ENCODE data around the gene MPZL1. TPM values are rescaled to one million over a fixed set of nuclear protein-coding genes. Genes with fewer than 3 reads are reported as not detected.
"Not testable (repeated sequence)": the region's sequence is repeated elsewhere in the genome, so short reads cannot be mapped to it uniquely, and the experiment has no call there.

Gene MPZL1
- total RNA-seq, 2 experiments from 2014 or later, result 22.3 to 23.0 TPM

- Mint-ChIP-seq H3K36me3 (ENCODE audit: low read depth) (peaks cover 12% of the 10 kb centered on the region), H3K4me1 (peaks cover 50% of the 10 kb centered on the region), H3K27ac (peak overlapping the region; percentile 32), H3K4me3 (peak overlapping the region; percentile 2)
- CTCF ChIA-PET; ATAC-seq; H3K9me3 Mint-ChIP-seq (ENCODE audit: low read depth); POLR2A ChIA-PET; H3K27me3 Mint-ChIP-seq; DNase-seq: not testable (repeated sequence)
- intact Hi-C loops (cut with DNase I, micrococcal nuclease), result loop anchor here (5.0 to 10.0 kb wide), 3 partner anchors 217 to 365 kb away; partner anchors contain the start of genes DCAF6 (in 1 of the 2) and MPC2 (in 1 of the 2)
Measured at GRCh38 chr1:167719715-167720421, 1.9 kb upstream of the MPZL1 start.

GRCh38 chr1:167720965-167721616 is 691 bp upstream of the MPZL1 start:
- Mint-ChIP-seq H3K27ac (peak overlapping the region; percentile 56), H3K27me3 (no peaks in the 10 kb centered on the region), H3K36me3 (ENCODE audit: low read depth) (peaks cover 9% of the 10 kb centered on the region), H3K4me3 (peak overlapping the region; percentile 83), H3K9me3 (ENCODE audit: low read depth) (no peaks in the 10 kb centered on the region), H3K4me1 (peaks cover 51% of the 10 kb centered on the region)
- DNase-seq (no peak), ATAC-seq (no peak)
- ChIA-PET CTCF (interaction anchor here (0.6 to 1.0 kb wide), 2 partner anchors 14 to 84 kb away, joined by 3 read pairs; no protein-coding TSS in a partner anchor), POLR2A (no interaction called here)
- intact Hi-C loops (cut with DNase I, micrococcal nuclease), result loop anchor here in 1 of 2 experiments (1.0 kb wide), 1 partner anchor 82 kb away; no protein-coding TSS in a partner anchor

- POLR2A ChIA-PET, result no interaction called here
- Mint-ChIP-seq H3K9me3 (ENCODE audit: low read depth) (no peaks in the 10 kb centered on the region), H3K27ac (no peak overlapping the region), H3K4me3 (peak overlapping the region; percentile 83), H3K36me3 (ENCODE audit: low read depth) (peaks cover 9% of the 10 kb centered on the region), H3K4me1 (peaks cover 48% of the 10 kb centered on the region), H3K27me3 (no peaks in the 10 kb centered on the region)
- peak; percentile 56 for DNase-seq
- ATAC-seq, result peak; percentile 45
- CTCF ChIA-PET, result interaction anchor here (0.8 to 1.7 kb wide), 7 partner anchors 27 to 121 kb away, joined by 3 to 6 read pairs (median 3); no protein-coding TSS in a partner anchor
- intact Hi-C loops (cut with DNase I, micrococcal nuclease), result loop anchor here in 1 of 2 experiments (2.0 kb wide), 1 partner anchor 456 kb away; the partner anchor contains the start of gene TIPRL
Measured at GRCh38 chr1:167722152-167722869, 529 bp downstream of the MPZL1 start.

- CTCF ChIA-PET, result interaction anchor here (0.8 to 1.7 kb wide), 6 partner anchors 27 to 122 kb away, joined by 3 to 6 read pairs (median 3); no protein-coding TSS in a partner anchor
- Mint-ChIP-seq H3K4me1 (peaks cover 48% of the 10 kb centered on the region), H3K27ac (no peak overlapping the region), H3K9me3 (ENCODE audit: low read depth) (no peaks in the 10 kb centered on the region), H3K27me3 (no peaks in the 10 kb centered on the region), H3K36me3 (ENCODE audit: low read depth) (peaks cover 13% of the 10 kb centered on the region), H3K4me3 (peak overlapping the region; percentile 83)
- ATAC-seq (no peak), DNase-seq (no peak)
- POLR2A ChIA-PET, result no interaction called here
- intact Hi-C loops (cut with DNase I, micrococcal nuclease), result loop anchor here in 1 of 2 experiments (2.0 kb wide), 1 partner anchor 456 kb away; the partner anchor contains the start of gene TIPRL
Measured at GRCh38 chr1:167722870-167723251, 1.1 kb downstream of the MPZL1 start.

GRCh38 chr1:167723707-167724323 is 2.0 kb downstream of the MPZL1 start:
- no peaks in the 10 kb centered on the region for H3K9me3 Mint-ChIP-seq (ENCODE audit: low read depth)
- peaks cover 15% of the 10 kb centered on the region for H3K36me3 Mint-ChIP-seq (ENCODE audit: low read depth)
- no peak for DNase-seq
- intact Hi-C loops (cut with DNase I, micrococcal nuclease), result loop anchor here in 1 of 2 experiments (2.0 kb wide), 1 partner anchor 455 kb away; the partner anchor contains the start of gene TIPRL
- no peaks in the 10 kb centered on the region for H3K27me3 Mint-ChIP-seq
- CTCF ChIA-PET, result interaction anchor here (1.1 to 1.7 kb wide), 4 partner anchors 26 to 123 kb away, joined by 3 to 6 read pairs (median 4); no protein-coding TSS in a partner anchor
- peaks cover 48% of the 10 kb centered on the region for H3K4me1 Mint-ChIP-seq
- POLR2A ChIA-PET, result no interaction called here
- no peak overlapping the region for H3K27ac Mint-ChIP-seq
- no peak overlapping the region for H3K4me3 Mint-ChIP-seq
- no peak for ATAC-seq

GRCh38 chr1:167726008-167726407 is 4.2 kb downstream of the MPZL1 start:
- ChIA-PET POLR2A (no interaction called here), CTCF (no interaction called here)
- H3K27ac Mint-ChIP-seq, result no peak overlapping the region

GRCh38 chr1:167728818-167729410 is 7.1 kb downstream of the MPZL1 start:
- H3K4me1 Mint-ChIP-seq, result peaks cover 14% of the 10 kb centered on the region
- H3K27me3 Mint-ChIP-seq, result no peaks in the 10 kb centered on the region
- no peak for ATAC-seq
- ChIA-PET POLR2A (interaction anchor here (0.6 kb wide), 1 partner anchor 159 kb away, joined by 3 read pairs; no protein-coding TSS in a partner anchor), CTCF (interaction anchor here (0.6 kb wide), 1 partner anchor 139 kb away, joined by 3 read pairs; no protein-coding TSS in a partner anchor)
- intact Hi-C loops (cut with DNase I, micrococcal nuclease), result no loop called here
- no peak for DNase-seq
- H3K9me3 Mint-ChIP-seq (ENCODE audit: low read depth), result no peaks in the 10 kb centered on the region
- H3K36me3 Mint-ChIP-seq (ENCODE audit: low read depth), result peaks cover 25% of the 10 kb centered on the region
- no peak overlapping the region for H3K27ac Mint-ChIP-seq
- no peak overlapping the region for H3K4me3 Mint-ChIP-seq

More at GRCh38 chr1:167726008-167726407, 4.2 kb downstream of the MPZL1 start:
- intact Hi-C loops (cut with DNase I, micrococcal nuclease), result no loop called here
- H3K4me3 Mint-ChIP-seq, result no peak overlapping the region
- no peaks in the 10 kb centered on the region for H3K9me3 Mint-ChIP-seq (ENCODE audit: low read depth)
- peaks cover 26% of the 10 kb centered on the region for H3K36me3 Mint-ChIP-seq (ENCODE audit: low read depth)
- DNase-seq (no peak), ATAC-seq (no peak)
- peaks cover 29% of the 10 kb centered on the region for H3K4me1 Mint-ChIP-seq
- no peaks in the 10 kb centered on the region for H3K27me3 Mint-ChIP-seq

- no peaks in the 10 kb centered on the region for H3K9me3 Mint-ChIP-seq (ENCODE audit: low read depth)
- ATAC-seq (no peak), DNase-seq (no peak)
- ChIA-PET POLR2A (no interaction called here), CTCF (no interaction called here)
- no peak overlapping the region for H3K27ac Mint-ChIP-seq
- no peaks in the 10 kb centered on the region for H3K4me1 Mint-ChIP-seq
- intact Hi-C loops (cut with DNase I, micrococcal nuclease), result no loop called here
- H3K4me3 Mint-ChIP-seq, result no peak overlapping the region
- no peaks in the 10 kb centered on the region for H3K27me3 Mint-ChIP-seq
- H3K36me3 Mint-ChIP-seq (ENCODE audit: low read depth), result peaks cover 17% of the 10 kb centered on the region
Measured at GRCh38 chr1:167734227-167734626, 12.4 kb downstream of the MPZL1 start.

GRCh38 chr1:167734841-167735240 is 13.1 kb downstream of the MPZL1 start:
- ATAC-seq, result no peak
- intact Hi-C loops (cut with DNase I, micrococcal nuclease), result no loop called here
- DNase-seq, result no peak
- Mint-ChIP-seq H3K27ac (no peak overlapping the region), H3K9me3 (ENCODE audit: low read depth) (no peaks in the 10 kb centered on the region), H3K4me3 (no peak overlapping the region), H3K4me1 (no peaks in the 10 kb centered on the region), H3K27me3 (no peaks in the 10 kb centered on the region), H3K36me3 (ENCODE audit: low read depth) (peaks cover 17% of the 10 kb centered on the region)
- CTCF ChIA-PET, result no interaction called here
- POLR2A ChIA-PET, result no interaction called here

GRCh38 chr1:167737169-167737568 is 15.4 kb downstream of the MPZL1 start:
- Mint-ChIP-seq H3K4me3 (no peak overlapping the region), H3K27ac (no peak overlapping the region), H3K9me3 (ENCODE audit: low read depth) (no peaks in the 10 kb centered on the region), H3K4me1 (no peaks in the 10 kb centered on the region), H3K27me3 (no peaks in the 10 kb centered on the region), H3K36me3 (ENCODE audit: low read depth) (peaks cover 6% of the 10 kb centered on the region)
- ChIA-PET POLR2A (no interaction called here), CTCF (no interaction called here)
- intact Hi-C loops (cut with DNase I, micrococcal nuclease), result no loop called here
- ATAC-seq (no peak), DNase-seq (no peak)

- no peaks in the 10 kb centered on the region for H3K9me3 Mint-ChIP-seq (ENCODE audit: low read depth)
- no peak overlapping the region for H3K27ac Mint-ChIP-seq
- peaks cover 5% of the 10 kb centered on the region for H3K4me1 Mint-ChIP-seq
- ATAC-seq (no peak), DNase-seq (no peak)
- intact Hi-C loops (cut with DNase I, micrococcal nuclease), result no loop called here
- ChIA-PET CTCF (no interaction called here), POLR2A (no interaction called here)
- H3K27me3 Mint-ChIP-seq, result no peaks in the 10 kb centered on the region
- no peak overlapping the region for H3K4me3 Mint-ChIP-seq
- H3K36me3 Mint-ChIP-seq (ENCODE audit: low read depth), result peaks cover 6% of the 10 kb centered on the region
Measured at GRCh38 chr1:167738158-167738557, 16.4 kb downstream of the MPZL1 start.

Measured in activated CD4-positive, alpha-beta T cell treated with anti-CD3 and anti-CD28 coated beads for 36 hours (primary cell).